H9 (cell line): ENCODE results near the gene PEX5L. TPM values are rescaled to one million over a fixed set of nuclear protein-coding genes. Genes with fewer than 3 reads are reported as not detected.

ENCODE experiments used
- DNase-seq: peaks from one replicate; pipeline ENCODE4 v3.0.0-alpha.2; 2017
- H2AFZ ChIP-seq: one replicate; pipeline ENCODE4 v1.6.1; 2013; ENCODE audit warnings: mild to moderate bottlenecking, low read length, control low read depth, moderate library complexity
- H2AK5ac ChIP-seq: 2 replicates; pipeline ENCODE4 v1.6.1; 2013; ENCODE audit warnings: low read length, control low read depth, mixed read lengths; ENCODE audit not compliant: insufficient read length
- H2BK120ac ChIP-seq: one replicate; pipeline ENCODE4 v1.6.1; 2013; ENCODE audit warnings: low read depth, mild to moderate bottlenecking, low read length, control low read depth, inconsistent platforms; ENCODE audit not compliant: poor library complexity, severe bottlenecking
- H2BK12ac ChIP-seq: 2 replicates; pipeline ENCODE4 v1.6.1; 2013; ENCODE audit warnings: low read length, control low read depth, mixed read lengths, low read depth; ENCODE audit not compliant: insufficient read length
- H2BK15ac ChIP-seq: 2 replicates; pipeline ENCODE4 v1.6.1; 2013; ENCODE audit warnings: low read depth, low read length, control low read depth
- H2BK20ac ChIP-seq: one replicate; pipeline ENCODE4 v1.6.1; 2013; ENCODE audit warnings: low read depth, mild to moderate bottlenecking, low read length, control low read depth, inconsistent platforms; ENCODE audit not compliant: poor library complexity, severe bottlenecking
- H2BK5ac ChIP-seq: 2 replicates; pipeline ENCODE4 v1.6.1; 2013; ENCODE audit warnings: low read length, control low read depth, mixed read lengths; ENCODE audit not compliant: insufficient read length
- H3K14ac ChIP-seq: 2 replicates; pipeline ENCODE4 v1.6.1; 2013; ENCODE audit warnings: low read length, control low read depth; ENCODE audit not compliant: insufficient read depth
- H3K18ac ChIP-seq: 2 replicates; pipeline ENCODE4 v1.6.1; 2013; ENCODE audit warnings: low read depth, mild to moderate bottlenecking, mixed read lengths, low read length, control low read depth; ENCODE audit not compliant: insufficient read length
- H3K23ac ChIP-seq: 2 replicates; pipeline ENCODE4 v1.6.1; 2013; ENCODE audit warnings: low read length, control low read depth, mixed read lengths, low read depth; ENCODE audit not compliant: insufficient read length
- H3K23me2 ChIP-seq: 2 replicates; pipeline ENCODE4 v1.6.1; 2013; ENCODE audit warnings: low read depth, mild to moderate bottlenecking, mixed read lengths, low read length, control low read depth; ENCODE audit not compliant: insufficient read length, poor library complexity, severe bottlenecking
- H3K27ac ChIP-seq: 2 replicates; pipeline ENCODE4 v1.5.1; 2013; ENCODE audit warnings: low read length, control low read depth, mixed read lengths, low read depth; ENCODE audit not compliant: insufficient read length
- H3K27me3 ChIP-seq: 2 replicates; pipeline ENCODE4 v1.6.1; 2013; ENCODE audit warnings: low read length, control low read depth, inconsistent platforms; ENCODE audit not compliant: insufficient read depth
- H3K4ac ChIP-seq: 2 replicates; pipeline ENCODE4 v1.6.1; 2013; ENCODE audit warnings: low read depth, mild to moderate bottlenecking, control low read depth, inconsistent platforms, low read length, moderate library complexity
- H3K4me1 ChIP-seq: 2 replicates; pipeline ENCODE4 v1.6.1; 2013; ENCODE audit warnings: low read length, control low read depth, inconsistent platforms; ENCODE audit not compliant: insufficient read depth
- H3K4me2 ChIP-seq: 2 replicates; pipeline ENCODE4 v1.6.1; 2013; ENCODE audit warnings: low read length, control low read depth, mixed read lengths; ENCODE audit not compliant: insufficient read length, insufficient read depth
- H3K56ac ChIP-seq: 2 replicates; pipeline ENCODE4 v1.6.1; 2013; ENCODE audit warnings: low read depth, mild to moderate bottlenecking, mixed read lengths, low read length, control low read depth; ENCODE audit not compliant: insufficient read length
- H3K79me1 ChIP-seq: 2 replicates; pipeline ENCODE4 v1.6.1; 2013; ENCODE audit warnings: low read depth, mild to moderate bottlenecking, moderate library complexity, low read length, control low read depth, inconsistent platforms; ENCODE audit not compliant: insufficient read depth, poor library complexity, severe bottlenecking
- H3K79me2 ChIP-seq: 2 replicates; pipeline ENCODE4 v1.6.1; 2013; ENCODE audit warnings: low read length, control low read depth, inconsistent platforms; ENCODE audit not compliant: insufficient read depth
- H3K9ac ChIP-seq: 2 replicates; pipeline ENCODE4 v1.6.1; 2013; ENCODE audit warnings: low read length, control low read depth, mixed read lengths; ENCODE audit not compliant: insufficient read length; ENCODE audit errors: extremely low read depth
- H3K9me3 ChIP-seq: one replicate; pipeline ENCODE4 v1.6.1; 2013; ENCODE audit warnings: low read depth, low read length, inconsistent platforms; ENCODE audit not compliant: control insufficient read depth
- H3T11ph ChIP-seq: one replicate; pipeline ENCODE4 v1.6.1; 2013; ENCODE audit warnings: mild to moderate bottlenecking, low read length, control low read depth, inconsistent platforms
- H4K20me1 ChIP-seq: one replicate; pipeline ENCODE4 v1.6.1; 2013; ENCODE audit not compliant: control insufficient read depth, insufficient read length, insufficient read depth
- H4K5ac ChIP-seq: 2 replicates; pipeline ENCODE4 v1.6.1; 2013; ENCODE audit warnings: low read depth, mild to moderate bottlenecking, mixed read lengths, low read length, control low read depth; ENCODE audit not compliant: insufficient read length
- H4K8ac ChIP-seq: replicated peaks from 2 replicates; pipeline ENCODE4 v1.6.1; 2013; ENCODE audit warnings: low read length, control low read depth, mixed read lengths, low read depth; ENCODE audit not compliant: insufficient read length
- H4K91ac ChIP-seq: 2 replicates; pipeline ENCODE4 v1.6.1; 2013; ENCODE audit warnings: low read depth, mild to moderate bottlenecking, moderate library complexity, mixed read lengths, low read length, control low read depth; ENCODE audit not compliant: insufficient read length
- H3K27ac Mint-ChIP-seq, 3 experiments: 2 replicates in 2 of 3; 3 replicates in 1 of 3; pipeline ENCODE4 v1.8.0; 2020 to 2021; ENCODE audit warnings: mixed read lengths in 3 of 3, mild to moderate bottlenecking in 1 of 3, moderate library complexity in 1 of 3
- H3K27me3 Mint-ChIP-seq: 2 replicates; pipeline ENCODE4 v1.8.0; 2021; ENCODE audit warnings: low read depth, mild to moderate bottlenecking, moderate library complexity, mixed read lengths
- H3K36me3 Mint-ChIP-seq, 3 experiments: 2 replicates in 2 of 3; 3 replicates in 1 of 3; pipeline ENCODE4 v1.8.0; 2020 to 2021; ENCODE audit warnings: low read depth in 3 of 3, mixed read lengths in 3 of 3; ENCODE audit not compliant: insufficient read depth in 1 of 3
- H3K4me1 Mint-ChIP-seq, 2 experiments: 2 replicates each; pipeline ENCODE4 v1.8.0; 2020; ENCODE audit warnings: mixed read lengths in 2 of 2
- H3K4me3 Mint-ChIP-seq, 2 experiments: 2 replicates in 1 of 2; 3 replicates in 1 of 2; pipeline ENCODE4 v1.8.0; 2020 to 2021; ENCODE audit warnings: mild to moderate bottlenecking in 2 of 2, mixed read lengths in 2 of 2, moderate library complexity in 1 of 2
- H3K9me3 Mint-ChIP-seq, 2 experiments: 2 replicates in 1 of 2; 3 replicates in 1 of 2; pipeline ENCODE4 v1.8.0; 2020; ENCODE audit warnings: mild to moderate bottlenecking in 2 of 2, mixed read lengths in 2 of 2, moderate library complexity in 1 of 2
- WGBS: extraction: QIAGEN DNeasy Blood & Tissue Kit; methylation state at CpG from one replicate; pipeline ENCODE4 v1.1.7; 2013; ENCODE audit warnings: missing lambda C conversion rate, low lambda C conversion rate, mixed read lengths; ENCODE audit not compliant: insufficient read length; ENCODE audit errors: extremely low coverage; 5-methylcytosine and 5-hydroxymethylcytosine counted together
- total RNA-seq: library from RNA; stranded (reverse); gene quantifications from 2 replicates; pipeline ENCODE4 v1.2.1, GENCODE V29; 2021
- TF ChIP-seq, protein P1 (sequence below): fragments of 200-600 bp; sonication (generic); conservative IDR thresholded peaks from 3 replicates; pipeline ENCODE4 v1.8.0; 2021; ENCODE audit warnings: antibody characterized with exemption, mild to moderate bottlenecking

The PEX5L gene
- total RNA-seq, 1 experiment from 2014 or later: 0.85 TPM

- Histone ChIP-seq H3K14ac (no peak overlapping the region), H4K8ac (no peak overlapping the region), H3K27ac (no peak overlapping the region), H3K23ac (no peak overlapping the region), H3K4ac (no peak overlapping the region), H3K27me3 (no peaks in the 10 kb centered on the region), H3K79me2 (no peaks in the 10 kb centered on the region), H2BK20ac (no peak overlapping the region), H2BK12ac (no peak overlapping the region), H3K4me1 (no peaks in the 10 kb centered on the region), H2BK5ac (no peak overlapping the region), H3K4me2 (no peak overlapping the region), H4K5ac (no peak overlapping the region), H3K56ac (no peak overlapping the region), H2AK5ac (no peak overlapping the region), H4K20me1 (no peaks in the 10 kb centered on the region), H3K9me3 (no peaks in the 10 kb centered on the region), H2BK120ac (no peak overlapping the region), H2AFZ (no peak overlapping the region), H3T11ph (no peak overlapping the region), H3K23me2 (no peaks in the 10 kb centered on the region), H3K9ac (no peak overlapping the region), H4K91ac (no peak overlapping the region), H3K18ac (no peak overlapping the region), H3K79me1 (no peaks in the 10 kb centered on the region), H2BK15ac (no peak overlapping the region)
- no CpG with 5 or more reads among the region's 2 CpGs for WGBS
- TF ChIP-seq, protein P1, sequence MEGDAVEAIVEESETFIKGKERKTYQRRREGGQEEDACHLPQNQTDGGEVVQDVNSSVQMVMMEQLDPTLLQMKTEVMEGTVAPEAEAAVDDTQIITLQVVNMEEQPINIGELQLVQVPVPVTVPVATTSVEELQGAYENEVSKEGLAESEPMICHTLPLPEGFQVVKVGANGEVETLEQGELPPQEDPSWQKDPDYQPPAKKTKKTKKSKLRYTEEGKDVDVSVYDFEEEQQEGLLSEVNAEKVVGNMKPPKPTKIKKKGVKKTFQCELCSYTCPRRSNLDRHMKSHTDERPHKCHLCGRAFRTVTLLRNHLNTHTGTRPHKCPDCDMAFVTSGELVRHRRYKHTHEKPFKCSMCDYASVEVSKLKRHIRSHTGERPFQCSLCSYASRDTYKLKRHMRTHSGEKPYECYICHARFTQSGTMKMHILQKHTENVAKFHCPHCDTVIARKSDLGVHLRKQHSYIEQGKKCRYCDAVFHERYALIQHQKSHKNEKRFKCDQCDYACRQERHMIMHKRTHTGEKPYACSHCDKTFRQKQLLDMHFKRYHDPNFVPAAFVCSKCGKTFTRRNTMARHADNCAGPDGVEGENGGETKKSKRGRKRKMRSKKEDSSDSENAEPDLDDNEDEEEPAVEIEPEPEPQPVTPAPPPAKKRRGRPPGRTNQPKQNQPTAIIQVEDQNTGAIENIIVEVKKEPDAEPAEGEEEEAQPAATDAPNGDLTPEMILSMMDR: no peak
- Mint-ChIP-seq H3K4me1 (peaks cover 7 to 8% of the 10 kb centered on the region in 2 experiments; a peak in 3 of 4 replicates), H3K4me3 (no peak overlapping the region), H3K36me3 (no peaks in the 10 kb centered on the region), H3K27me3 (no peaks in the 10 kb centered on the region; the same call in 1 of the 2 replicates), H3K9me3 (no peaks in the 10 kb centered on the region; a peak in 1 of 5 replicates), H3K27ac (no peak overlapping the region)
- no peak for DNase-seq
Observed at GRCh38 chr3:179935710-179936109, 101.0 kb downstream of the PEX5L start.
